Limb (tissue), 2 donors: ENCODE data around the gene PPFIBP2.

Experiments used
- DNase-seq, 2 donors: peaks; one replicate each; pipeline ENCODE4 v3.0.0-alpha.2; 2016; ENCODE audit errors: extremely low spot score in 2 of 2

PPFIBP2 gene

DNA sequence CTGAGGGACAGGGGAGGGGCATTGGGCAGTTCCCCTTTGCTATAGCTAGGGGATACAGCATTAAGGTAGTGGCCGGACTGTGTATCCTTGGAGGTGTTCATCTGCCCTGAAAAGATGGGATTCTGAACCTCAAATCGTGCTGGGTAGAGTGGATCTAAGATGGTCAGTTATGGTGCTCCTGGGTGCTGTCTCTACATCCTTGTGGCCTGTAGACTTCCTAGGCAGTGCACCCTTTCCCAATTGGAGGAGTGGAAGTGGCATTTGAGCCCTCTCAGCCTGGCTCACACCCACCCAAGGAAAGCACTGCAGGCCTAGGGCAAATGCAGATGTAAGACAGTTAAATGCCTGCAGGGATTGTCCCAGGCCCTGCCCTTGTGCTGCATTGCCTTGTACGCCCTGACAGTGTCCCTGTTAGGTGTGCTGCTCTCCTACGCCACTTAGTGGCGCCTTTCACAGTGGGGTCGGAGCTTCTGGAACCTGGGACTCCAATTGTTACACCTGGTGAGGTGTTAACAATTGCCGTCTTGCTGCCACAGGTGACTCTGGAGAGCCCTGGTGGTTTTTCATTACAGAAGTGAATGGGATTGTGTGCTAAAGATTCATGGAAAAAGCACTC lies 35.0 kb downstream of the PPFIBP2 start:
- no peak for DNase-seq

GRCh38 chr11:7549681-7550080 lies 35.9 kb downstream of the PPFIBP2 start:
- DNase-seq = no peak

GRCh38 chr11:7551571-7551970 lies 37.8 kb downstream of the PPFIBP2 start:
- DNase-seq = no peak

GRCh38 chr11:7552666-7553065 lies 38.9 kb downstream of the PPFIBP2 start:
- no peak for DNase-seq

DNA sequence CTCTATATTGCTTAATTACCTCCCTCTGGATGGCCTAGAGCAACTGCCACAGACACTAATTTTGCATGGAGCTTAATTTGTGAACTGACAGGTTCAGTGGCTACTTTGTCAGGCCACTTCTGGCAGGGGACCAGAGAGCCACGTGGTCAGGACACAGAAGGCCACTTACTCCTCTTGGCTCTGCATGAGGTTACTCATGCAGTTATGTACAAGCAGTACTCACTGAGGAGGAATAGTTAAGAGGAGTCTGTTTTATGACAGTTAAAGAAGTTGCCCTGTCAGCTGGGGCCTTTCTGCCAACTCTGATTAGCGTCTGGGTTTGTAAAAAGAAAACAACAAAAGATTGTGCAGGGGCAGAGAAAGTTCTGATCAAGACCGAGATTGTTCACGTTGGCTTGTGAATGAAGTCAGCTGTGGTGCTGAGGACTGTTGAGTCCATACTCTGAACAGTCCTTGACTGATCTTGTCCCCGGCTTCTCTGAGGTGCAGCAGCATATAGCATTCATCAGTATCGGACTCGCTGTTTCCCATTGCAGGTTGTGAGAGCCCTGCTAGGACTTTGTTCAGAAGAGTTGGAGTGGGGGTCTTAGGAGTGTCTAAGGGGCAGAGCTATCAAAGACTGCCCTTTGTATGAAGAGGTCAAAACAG lies 41.4 kb downstream of the PPFIBP2 start:
- no peak for DNase-seq

- DNase-seq = no peak
These were observed 44.2 kb downstream of the PPFIBP2 start for GRCh38 chr11:7558046-7558445.

DNA sequence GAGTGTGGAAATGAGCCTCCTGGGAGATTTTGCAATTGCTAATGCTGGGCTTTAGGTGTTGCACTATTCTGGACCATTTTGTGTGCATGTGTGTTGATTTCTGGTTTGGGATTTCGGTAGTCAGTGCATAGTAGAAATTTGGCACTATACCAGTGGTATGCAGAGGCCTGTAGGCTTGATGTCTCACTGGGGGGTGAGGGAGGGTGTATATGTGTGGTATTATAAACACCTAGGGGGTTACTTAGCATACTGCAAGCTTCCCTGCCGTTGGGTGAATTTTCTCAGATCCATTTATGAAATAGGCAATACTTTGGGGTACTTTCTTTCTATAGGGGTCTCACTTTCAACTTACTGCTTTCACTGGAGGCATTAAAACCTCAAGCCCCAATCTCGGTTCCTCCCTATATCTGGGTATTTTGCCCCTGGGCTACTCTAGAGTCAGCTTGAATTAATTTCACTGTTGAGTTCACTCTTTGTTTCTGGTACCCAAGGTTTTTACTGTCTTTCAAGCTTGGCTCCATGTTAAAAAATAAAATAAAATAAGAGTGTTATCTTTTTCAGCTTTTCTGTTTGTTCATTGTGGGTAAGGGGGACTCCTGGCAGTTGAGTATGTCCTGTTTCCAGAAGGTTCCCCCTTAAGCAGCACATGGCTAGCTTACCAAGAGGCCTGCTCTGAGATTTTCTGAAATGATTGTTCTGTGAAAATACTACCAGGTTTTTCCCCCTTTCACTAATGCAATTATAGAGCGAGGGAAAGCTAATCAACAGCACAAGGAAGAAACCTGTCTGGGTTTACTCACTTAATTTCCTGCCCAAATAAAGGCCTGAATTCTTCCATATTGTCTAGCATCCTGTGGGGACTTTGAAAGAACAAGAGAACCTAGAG lies 45.8 kb downstream of the PPFIBP2 start:
- no peak for DNase-seq

DNA sequence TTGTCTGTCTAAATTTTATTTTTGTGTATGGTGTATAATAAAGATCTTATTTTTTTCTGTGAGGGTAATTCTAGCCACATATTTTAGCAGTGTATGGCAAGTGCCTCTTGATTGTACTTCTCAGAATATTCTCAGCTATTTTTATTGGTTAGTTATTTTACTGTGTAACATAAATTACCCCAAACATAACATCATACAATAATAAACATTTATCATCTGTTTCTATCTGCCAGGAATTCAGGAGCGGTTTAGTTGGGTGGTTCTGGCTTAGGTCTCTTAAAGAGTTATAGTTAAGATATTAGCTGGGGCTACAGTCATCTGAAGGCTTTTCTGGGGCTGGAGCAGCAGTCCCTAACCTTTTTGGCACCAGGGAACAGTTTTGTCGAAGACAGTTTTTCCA lies 47.8 kb downstream of the PPFIBP2 start:
- no peak for DNase-seq

- DNase-seq = no peak
These were observed 49.5 kb downstream of the PPFIBP2 start for GRCh38 chr11:7563281-7563680.

- no peak for DNase-seq
These were observed 51.0 kb downstream of the PPFIBP2 start for GRCh38 chr11:7564803-7565202.

DNA sequence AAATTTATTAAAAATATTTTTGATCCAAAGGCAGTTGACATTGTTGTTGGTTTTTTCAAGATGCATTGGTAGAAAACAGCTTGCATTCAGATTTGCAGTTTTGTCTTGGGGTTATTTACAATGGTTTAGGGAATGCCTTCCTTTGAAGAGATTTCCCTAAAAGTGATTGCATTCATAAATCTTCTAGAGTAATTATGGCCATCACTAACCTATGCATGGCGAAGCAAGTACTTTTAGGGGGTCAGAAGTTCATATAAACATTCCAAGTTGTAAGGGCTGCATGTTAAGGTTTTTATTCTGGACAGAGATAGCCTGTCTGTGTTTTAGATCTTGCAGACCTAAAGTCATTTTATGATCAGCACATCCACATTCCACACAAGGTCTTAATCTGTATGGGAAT lies 53.5 kb downstream of the PPFIBP2 start:
- DNase-seq = no peak

DNA sequence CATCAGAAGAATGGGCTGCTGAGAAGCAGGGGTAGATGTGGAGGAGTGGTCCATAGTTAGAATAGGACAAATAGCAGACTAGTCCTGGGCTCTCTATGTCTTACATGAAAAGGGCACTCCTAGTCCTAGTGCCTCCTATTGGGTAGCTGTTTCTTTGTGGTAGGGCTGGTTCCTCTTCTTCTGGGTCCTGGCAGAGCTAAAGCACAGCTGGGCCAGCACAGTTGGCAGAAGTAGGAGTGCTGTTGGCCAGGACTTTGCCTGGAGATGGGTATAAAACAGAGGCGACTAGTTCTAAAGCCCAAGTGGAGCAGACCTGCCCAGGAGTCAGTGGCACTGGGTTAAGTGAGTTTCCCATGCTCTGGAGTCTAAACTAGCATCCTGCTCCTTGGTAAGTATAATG lies 55.2 kb downstream of the PPFIBP2 start:
- DNase-seq = no peak

DNA sequence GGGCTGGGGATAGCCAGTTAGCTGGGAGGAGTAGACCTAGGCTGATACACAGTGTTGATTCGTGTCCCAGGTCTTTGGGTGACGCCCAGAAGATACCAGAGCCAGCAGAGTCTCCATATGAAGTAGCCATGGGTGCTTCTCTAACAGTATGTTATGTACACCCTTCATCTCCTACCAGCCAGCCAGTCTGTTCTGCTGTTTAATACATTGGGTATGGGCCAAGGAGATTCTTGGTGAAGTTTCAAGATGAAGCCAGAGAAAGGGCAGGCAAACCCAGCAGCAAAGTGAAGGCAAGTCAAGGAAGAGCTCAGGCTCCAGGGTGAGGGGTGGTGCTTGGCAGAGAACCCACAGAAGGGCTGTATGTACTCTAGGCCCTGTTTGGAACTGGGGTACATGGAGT lies 56.4 kb downstream of the PPFIBP2 start:
- no peak for DNase-seq

- no peak for DNase-seq
These were observed 57.2 kb downstream of the PPFIBP2 start for GRCh38 chr11:7570938-7571521.

DNA sequence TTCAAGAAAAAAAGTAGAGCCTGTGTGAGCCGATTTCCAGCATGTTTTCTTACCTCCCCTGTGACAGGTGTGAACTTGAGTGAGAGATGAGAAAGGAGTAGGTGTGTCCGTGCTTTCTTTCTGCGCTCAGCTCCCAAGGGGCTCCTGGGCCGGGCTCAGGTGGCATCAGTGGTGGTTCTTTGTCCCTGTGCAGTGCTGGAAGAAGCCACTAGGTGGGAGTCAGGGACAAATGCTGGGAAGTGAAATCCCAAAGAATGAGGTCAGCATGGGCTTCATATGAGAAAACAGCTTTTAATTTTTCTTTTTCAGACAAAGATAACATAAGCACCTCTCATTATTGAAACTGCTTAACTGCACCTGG lies 57.8 kb downstream of the PPFIBP2 start:
- peak; percentile 74 to 85 for DNase-seq

GRCh38 chr11:7572001-7572712 lies 58.4 kb downstream of the PPFIBP2 start:
- no peak for DNase-seq

- no peak for DNase-seq
These were observed 59.4 kb downstream of the PPFIBP2 start for GRCh38 chr11:7573193-7573557.

- DNase-seq = no peak
These were observed 59.9 kb downstream of the PPFIBP2 start for GRCh38 chr11:7573558-7574296.

DNA sequence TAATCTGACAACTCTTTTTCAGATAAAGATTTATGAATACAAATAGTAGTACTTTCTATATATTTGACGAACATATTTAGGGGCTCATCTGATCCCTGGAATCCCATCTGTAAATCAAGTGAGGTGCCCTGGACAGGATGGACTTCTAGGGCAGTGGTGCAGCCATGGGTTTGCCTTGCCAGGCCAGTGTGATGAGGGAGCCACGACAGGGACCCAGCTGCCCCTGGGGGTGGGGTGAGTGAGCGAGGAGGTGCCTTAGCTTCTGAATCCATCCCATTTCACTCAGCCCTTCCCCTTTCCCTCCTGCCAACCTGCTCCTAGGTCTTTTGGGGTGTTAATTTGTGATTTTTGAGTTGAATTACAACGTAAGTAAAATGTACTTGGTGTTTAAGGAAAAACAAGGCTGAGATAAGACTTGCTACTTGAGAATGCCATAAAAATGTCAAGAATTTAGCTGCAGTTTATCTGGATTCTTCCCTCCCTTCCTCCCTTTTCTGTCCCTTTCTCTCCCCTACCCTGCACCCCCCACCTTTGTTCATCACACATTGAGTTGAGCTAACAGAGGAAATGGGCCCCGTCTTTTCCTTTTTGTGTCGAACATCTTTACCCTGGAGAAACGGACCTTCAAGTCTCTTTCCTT lies 60.8 kb downstream of the PPFIBP2 start:
- no peak for DNase-seq
